C4-2B (cell line): ENCODE measurements around the gene STAT5B.
"Not testable (repeated sequence)": the region's sequence is repeated elsewhere in the genome, so short reads cannot be mapped to it uniquely, and the experiment has no call there.

Experiments used
- H3K27ac ChIP-seq: fragments of 450-650 bp; 2 replicates; pipeline ENCODE4 v1.5.1; 2017
- ZFX ChIP-seq: fragments of 450-650 bp; IDR thresholded peaks from 2 replicates; pipeline ENCODE4 v1.6.1; 2017
- TF ChIP-seq, protein P1 (sequence below): fragments of 450-650 bp; conservative IDR thresholded peaks from 2 replicates; pipeline ENCODE4 v1.5.1; 2017; ENCODE audit warnings: mild to moderate bottlenecking

STAT5B gene

DNA sequence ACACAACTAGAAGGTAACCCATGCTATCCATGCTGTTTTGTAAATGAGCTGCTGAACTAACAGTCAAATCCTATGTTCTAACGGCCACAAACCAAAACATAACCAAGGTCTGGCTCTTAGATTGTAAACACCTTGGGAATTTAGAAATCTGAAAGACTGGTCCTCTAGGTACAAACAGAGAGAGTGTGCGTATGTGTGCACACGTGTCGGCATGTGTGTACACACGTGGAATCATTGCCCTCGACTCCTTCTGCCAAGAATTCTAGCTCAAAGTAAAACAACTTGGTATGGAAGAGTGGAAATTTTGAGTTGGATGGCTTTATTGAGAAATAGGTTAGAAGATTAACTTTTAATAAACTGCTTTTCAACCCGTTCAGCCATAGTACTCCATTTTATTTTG, 63.8 kb downstream of the STAT5B start:
- TF ChIP-seq, protein P1, sequence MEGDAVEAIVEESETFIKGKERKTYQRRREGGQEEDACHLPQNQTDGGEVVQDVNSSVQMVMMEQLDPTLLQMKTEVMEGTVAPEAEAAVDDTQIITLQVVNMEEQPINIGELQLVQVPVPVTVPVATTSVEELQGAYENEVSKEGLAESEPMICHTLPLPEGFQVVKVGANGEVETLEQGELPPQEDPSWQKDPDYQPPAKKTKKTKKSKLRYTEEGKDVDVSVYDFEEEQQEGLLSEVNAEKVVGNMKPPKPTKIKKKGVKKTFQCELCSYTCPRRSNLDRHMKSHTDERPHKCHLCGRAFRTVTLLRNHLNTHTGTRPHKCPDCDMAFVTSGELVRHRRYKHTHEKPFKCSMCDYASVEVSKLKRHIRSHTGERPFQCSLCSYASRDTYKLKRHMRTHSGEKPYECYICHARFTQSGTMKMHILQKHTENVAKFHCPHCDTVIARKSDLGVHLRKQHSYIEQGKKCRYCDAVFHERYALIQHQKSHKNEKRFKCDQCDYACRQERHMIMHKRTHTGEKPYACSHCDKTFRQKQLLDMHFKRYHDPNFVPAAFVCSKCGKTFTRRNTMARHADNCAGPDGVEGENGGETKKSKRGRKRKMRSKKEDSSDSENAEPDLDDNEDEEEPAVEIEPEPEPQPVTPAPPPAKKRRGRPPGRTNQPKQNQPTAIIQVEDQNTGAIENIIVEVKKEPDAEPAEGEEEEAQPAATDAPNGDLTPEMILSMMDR: no peak
- no peak for TF ChIP-seq ZFX
- no peak overlapping the region for H3K27ac ChIP-seq

DNA sequence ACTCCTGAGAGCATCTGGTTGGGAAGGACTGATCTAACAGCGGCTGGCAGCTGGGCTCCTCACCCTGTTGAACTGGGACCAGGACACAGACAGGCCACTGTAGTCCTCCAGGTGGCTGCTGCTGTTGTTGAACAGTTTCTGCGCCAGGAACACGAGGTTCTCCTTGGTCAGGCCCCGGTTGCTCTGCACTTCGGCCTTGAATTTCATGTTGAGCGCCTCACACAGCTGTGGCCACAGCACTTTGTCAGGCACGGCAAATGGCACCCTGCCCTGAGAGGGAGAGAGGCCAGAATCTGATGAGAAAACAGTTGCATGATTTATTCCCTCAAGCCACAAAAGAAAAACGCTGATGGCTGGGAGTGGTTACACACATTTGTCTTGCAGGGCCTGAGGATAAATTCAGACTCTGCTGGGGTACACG, 64.3 kb downstream of the STAT5B start:
- H3K27ac ChIP-seq: not testable (repeated sequence)

DNA sequence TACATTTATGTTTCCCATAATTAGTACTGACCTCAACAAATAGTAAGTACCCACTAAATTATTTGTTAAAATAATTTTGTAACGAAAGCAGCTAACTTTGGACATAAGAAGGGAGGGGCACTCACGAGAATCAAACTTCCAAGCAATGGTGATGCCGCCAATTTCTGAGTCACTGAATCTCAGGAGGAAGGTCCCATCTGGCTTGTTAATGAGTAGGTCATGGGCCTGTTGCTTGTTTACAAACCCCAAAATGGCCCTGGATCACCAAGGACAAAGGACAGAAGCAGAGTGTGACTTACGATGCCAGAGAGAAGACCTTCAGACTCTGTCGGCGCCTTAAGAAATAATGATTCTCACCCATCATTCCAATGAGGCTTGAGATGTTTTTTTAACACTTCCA, 66.1 kb downstream of the STAT5B start:
- TF ChIP-seq, protein P1: no peak
- no peak for TF ChIP-seq ZFX
- H3K27ac ChIP-seq: no peak overlapping the region

DNA sequence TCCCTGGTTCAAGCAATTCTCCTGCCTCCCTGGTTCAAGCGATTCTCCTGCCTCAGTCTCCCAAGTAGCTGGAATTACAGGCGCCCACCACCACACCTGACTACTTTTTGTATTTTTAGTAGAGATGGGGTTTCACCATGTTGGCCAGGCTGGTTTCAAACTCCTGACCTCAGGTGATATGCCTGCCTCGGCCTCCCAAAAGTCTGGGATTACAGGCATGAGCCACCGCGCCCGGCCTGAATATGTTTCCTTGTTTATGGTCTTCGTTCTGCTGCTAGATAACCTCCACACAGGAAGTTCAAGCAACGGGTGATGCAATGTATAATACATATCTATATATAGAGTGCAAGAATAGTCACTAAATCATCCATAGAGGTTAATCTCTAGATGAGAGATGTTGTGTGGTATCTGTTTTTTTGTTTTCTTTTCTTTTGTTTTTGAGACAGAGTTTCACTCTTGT, 70.0 kb downstream of the STAT5B start:
- H3K27ac ChIP-seq: not testable (repeated sequence)

DNA sequence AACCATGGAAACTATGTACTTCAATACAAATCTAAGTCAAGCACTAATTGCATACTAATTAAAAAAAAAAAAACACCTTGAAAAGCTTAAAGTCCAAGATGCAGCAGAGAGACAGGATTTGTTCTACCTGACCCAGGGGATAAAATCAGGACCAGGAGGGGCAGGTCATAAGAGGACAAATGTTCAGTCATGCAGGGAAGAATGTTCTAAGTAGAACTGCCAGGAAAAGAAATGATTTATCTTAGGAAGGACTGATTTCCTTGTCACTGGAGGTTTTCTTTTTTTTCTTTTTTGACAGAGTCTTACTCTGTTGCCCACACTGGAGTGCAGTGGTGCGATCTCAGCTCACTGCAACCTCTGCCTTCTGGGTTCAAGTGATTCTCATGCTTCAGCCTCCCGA, 72.8 kb downstream of the STAT5B start:
- no peak overlapping the region for H3K27ac ChIP-seq
- TF ChIP-seq ZFX: no peak
- TF ChIP-seq, protein P1: no peak

DNA sequence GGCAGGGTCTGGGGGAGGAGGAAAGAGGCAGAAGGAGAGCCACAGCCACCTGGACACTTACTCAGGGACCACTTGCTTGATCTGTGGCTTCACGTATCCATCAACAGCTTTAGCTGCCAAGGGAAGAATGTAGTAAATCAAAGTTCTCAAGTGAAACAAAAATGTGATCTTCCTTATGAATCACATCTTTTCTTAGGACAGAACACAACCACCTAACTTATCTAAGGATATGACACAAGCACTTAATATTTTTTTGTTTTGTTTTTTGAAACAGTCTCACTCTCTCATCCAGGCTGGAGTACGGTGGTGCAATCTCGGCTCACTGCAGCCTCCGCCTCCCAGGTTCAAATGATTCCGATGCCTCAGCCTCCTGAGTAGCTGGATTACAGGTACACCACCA, 73.5 kb downstream of the STAT5B start:
- no peak for TF ChIP-seq ZFX
- TF ChIP-seq, protein P1: no peak
- no peak overlapping the region for H3K27ac ChIP-seq

DNA sequence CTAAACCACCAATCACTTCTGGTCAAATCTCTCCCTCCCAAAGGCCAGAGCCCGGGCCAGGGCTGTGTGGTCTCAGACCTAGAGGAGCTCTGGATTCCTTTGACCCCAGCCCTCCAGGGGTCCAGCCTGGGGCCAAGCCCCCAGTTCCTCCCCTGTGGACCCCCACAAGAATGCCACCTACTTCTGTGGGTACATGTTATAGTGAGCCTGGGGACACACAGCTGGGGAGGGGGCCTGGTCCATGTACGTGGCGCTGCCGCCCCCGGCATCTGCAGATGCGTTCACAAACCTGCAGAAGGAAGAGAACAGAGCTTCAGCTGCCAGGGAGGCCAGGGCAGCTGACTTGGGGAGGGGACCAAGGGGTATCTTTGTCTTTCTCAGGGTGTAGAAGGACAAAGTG, 74.0 kb downstream of the STAT5B start:
- TF ChIP-seq, protein P1: no peak
- no peak for TF ChIP-seq ZFX
- no peak overlapping the region for H3K27ac ChIP-seq

DNA sequence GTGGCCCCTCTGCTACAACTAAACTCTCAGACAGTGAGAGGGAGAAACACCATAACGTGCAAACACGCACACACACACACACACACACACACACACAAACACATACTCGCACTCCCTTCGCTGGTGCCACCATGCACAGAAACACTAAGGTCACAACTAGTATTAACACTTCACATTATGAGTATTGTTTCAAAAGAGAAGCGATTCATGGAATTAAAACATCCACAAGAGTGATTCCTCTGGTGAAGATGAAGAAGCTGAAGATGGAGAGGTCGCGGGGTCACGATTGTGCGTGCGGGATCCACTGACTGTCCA, 74.8 kb downstream of the STAT5B start:
- no peak overlapping the region for H3K27ac ChIP-seq
- TF ChIP-seq ZFX: no peak
- TF ChIP-seq, protein P1: no peak
